Measurements from ENCODE around the gene MLLT10. TPM values are rescaled to one million over a fixed set of nuclear protein-coding genes. Genes with fewer than 3 reads are reported as not detected.

The MLLT10 gene
- total RNA-seq, 1 experiment from 2014 or later, result 58.4 TPM

DNA sequence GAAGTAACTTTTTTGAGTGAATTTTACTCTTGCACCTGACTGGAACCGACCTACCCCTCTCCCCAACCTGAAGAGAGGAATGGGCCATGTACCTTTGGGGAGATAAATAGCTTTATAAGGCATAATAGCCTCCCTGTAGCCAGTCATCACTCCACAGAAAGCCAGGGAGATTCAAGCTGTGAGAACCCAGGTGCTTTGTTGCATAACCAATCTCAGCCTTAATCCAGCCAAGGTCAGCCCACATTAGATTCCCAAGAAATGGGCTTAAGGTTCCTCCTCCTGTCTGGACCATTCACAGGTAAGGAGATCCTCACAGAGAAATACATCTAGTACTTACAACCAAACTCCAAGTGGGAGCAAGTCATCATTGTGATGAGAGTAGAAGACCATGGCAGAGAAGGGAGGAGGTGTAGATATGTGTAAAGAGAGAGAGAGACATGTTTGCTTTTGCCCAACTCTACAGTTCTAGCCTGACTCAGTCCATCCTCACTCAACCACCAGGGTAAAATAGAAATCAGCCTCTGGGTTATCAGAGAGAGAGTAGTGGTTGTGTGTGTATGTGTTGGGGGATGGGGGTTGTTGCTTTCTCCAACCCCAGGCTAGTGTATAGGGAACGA lies 32.2 kb upstream of the MLLT10 start:
- Histone ChIP-seq H3K4me3 (ENCODE audit: low read depth, low read length, poor library complexity, severe bottlenecking) (no peak overlapping the region), H3K9me3 (ENCODE audit: low read depth, low read length, poor library complexity, severe bottlenecking) (no peaks in the 10 kb centered on the region), H3K36me3 (ENCODE audit: insufficient read depth, low read length, poor library complexity, severe bottlenecking) (no peaks in the 10 kb centered on the region), H3K27me3 (replicated peaks; ENCODE audit: insufficient read depth, low read depth, low read length, poor library complexity) (no peaks in the 10 kb centered on the region), H3K27ac (ENCODE audit: low read depth, low read length, poor library complexity, severe bottlenecking) (no peak overlapping the region), H3K4me1 (ENCODE audit: insufficient read depth, low read length, poor library complexity, severe bottlenecking) (peaks cover 6% of the 10 kb centered on the region)
- no peak for TF ChIP-seq CTCF (conservative IDR thresholded peaks at IDR 0.05; ENCODE audit: low read depth, low read length)
- intact Hi-C loops (cut with micrococcal nuclease; ENCODE audit: unreplicated experiment), result no loop called here
- DNase-seq (ENCODE audit: low spot score), result no peak
- no TSS peak for BruUV-seq (replicated peaks)
- POLR2A ChIA-PET (ENCODE audit: low non-redundant PET), result no interaction called here
- CTCF ChIA-PET, result no interaction called here

GRCh38 chr10:21502348-21502740 lies 31.7 kb upstream of the MLLT10 start:
- Histone ChIP-seq H3K4me3 (ENCODE audit: low read depth, low read length, poor library complexity, severe bottlenecking) (no peak overlapping the region), H3K4me1 (ENCODE audit: insufficient read depth, low read length, poor library complexity, severe bottlenecking) (peaks cover 6% of the 10 kb centered on the region), H3K27ac (ENCODE audit: low read depth, low read length, poor library complexity, severe bottlenecking) (no peak overlapping the region), H3K36me3 (ENCODE audit: insufficient read depth, low read length, poor library complexity, severe bottlenecking) (no peaks in the 10 kb centered on the region), H3K9me3 (ENCODE audit: low read depth, low read length, poor library complexity, severe bottlenecking) (no peaks in the 10 kb centered on the region), H3K27me3 (replicated peaks; ENCODE audit: insufficient read depth, low read depth, low read length, poor library complexity) (no peaks in the 10 kb centered on the region)
- no TSS peak for BruUV-seq (replicated peaks)
- intact Hi-C loops (cut with micrococcal nuclease; ENCODE audit: unreplicated experiment), result no loop called here
- no peak for DNase-seq (ENCODE audit: low spot score)
- CTCF ChIA-PET, result no interaction called here
- TF ChIP-seq EZH2 (IDR thresholded peaks at IDR 0.05; ENCODE audit: borderline replicate concordance, low read depth, low read length, poor library complexity, severe bottlenecking), result no peak
- no peak for TF ChIP-seq CTCF (conservative IDR thresholded peaks at IDR 0.05; ENCODE audit: low read depth, low read length)
- POLR2A ChIA-PET (ENCODE audit: low non-redundant PET), result no interaction called here

DNA sequence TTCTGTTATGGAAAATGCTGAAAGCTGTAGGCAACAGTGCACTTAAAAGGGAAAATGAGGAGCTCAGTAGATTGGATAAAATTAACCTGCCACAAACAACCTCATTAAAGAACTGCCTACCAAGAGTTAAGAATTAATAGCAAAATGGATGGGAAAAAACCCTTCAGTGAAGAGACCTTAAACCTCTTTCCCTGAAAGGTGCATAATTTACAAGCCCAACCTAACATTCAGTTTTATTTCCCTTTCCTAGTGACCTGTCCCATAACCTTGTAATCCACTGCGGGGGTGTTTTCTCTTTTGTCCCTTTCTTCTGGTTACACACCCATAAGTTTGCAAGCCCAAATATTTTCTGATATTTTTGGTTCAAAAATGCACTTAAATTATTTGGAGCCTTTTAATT lies 30.5 kb upstream of the MLLT10 start:
- CTCF ChIA-PET, result no interaction called here
- POLR2A ChIA-PET (ENCODE audit: low non-redundant PET), result no interaction called here
- Histone ChIP-seq H3K9me3 (ENCODE audit: low read depth, low read length, poor library complexity, severe bottlenecking) (no peaks in the 10 kb centered on the region), H3K4me1 (ENCODE audit: insufficient read depth, low read length, poor library complexity, severe bottlenecking) (no peaks in the 10 kb centered on the region), H3K4me3 (ENCODE audit: low read depth, low read length, poor library complexity, severe bottlenecking) (no peak overlapping the region), H3K27me3 (replicated peaks; ENCODE audit: insufficient read depth, low read depth, low read length, poor library complexity) (no peaks in the 10 kb centered on the region), H3K36me3 (ENCODE audit: insufficient read depth, low read length, poor library complexity, severe bottlenecking) (no peaks in the 10 kb centered on the region), H3K27ac (ENCODE audit: low read depth, low read length, poor library complexity, severe bottlenecking) (no peak overlapping the region)
- TF ChIP-seq CTCF (conservative IDR thresholded peaks at IDR 0.05; ENCODE audit: low read depth, low read length) (no peak), EZH2 (IDR thresholded peaks at IDR 0.05; ENCODE audit: borderline replicate concordance, low read depth, low read length, poor library complexity, severe bottlenecking) (no peak)
- no TSS peak for BruUV-seq (replicated peaks)
- intact Hi-C loops (cut with micrococcal nuclease; ENCODE audit: unreplicated experiment), result no loop called here
- DNase-seq (ENCODE audit: low spot score), result no peak
